Colonic mucosa (tissue), 4 donors: ENCODE data around the gene PPEF2. TPM values are rescaled to one million over a fixed set of nuclear protein-coding genes. Genes with fewer than 3 reads are reported as not detected.

Experiments used
- DNase-seq: peaks from one replicate; pipeline ENCODE4 v3.0.0-alpha.2; 2020
- H3K27ac ChIP-seq: fragments of 200-600 bp; one replicate; pipeline ENCODE4 v1.8.0; 2021
- H3K27me3 ChIP-seq: fragments of 200-600 bp; one replicate; pipeline ENCODE4 v1.8.0; 2021
- H3K36me3 ChIP-seq: fragments of 200-600 bp; one replicate; pipeline ENCODE4 v1.8.0; 2021
- H3K4me1 ChIP-seq: fragments of 200-600 bp; one replicate; pipeline ENCODE4 v1.8.0; 2021; ENCODE audit warnings: mild to moderate bottlenecking
- H3K4me3 ChIP-seq: fragments of 200-600 bp; one replicate; pipeline ENCODE4 v1.8.0; 2021
- H3K9ac ChIP-seq, 2 donors: one replicate each; pipeline ENCODE4 v1.7.0; 2013; ENCODE audit warnings: control low read depth in 2 of 2, low read depth in 2 of 2, low read length in 2 of 2
- H3K9me3 ChIP-seq: fragments of 200-600 bp; one replicate; pipeline ENCODE4 v1.8.0; 2021
- intact Hi-C: fragments of 100-400 bp; cut with DNase I; formaldehyde crosslinking; loops from one replicate; pipeline ENCODE4 v1.14.1; 2022
- total RNA-seq, 2 donors: library from RNA; stranded (reverse); fragmentation: NEBNext Ultra II Directional in 1 of 2; extraction: Animal tissue kit (Norgen Biotek cat#: 25700) in 1 of 2; gene quantifications; one replicate each; pipeline ENCODE4 v1.2.1, GENCODE V29; 2021
- TF ChIP-seq, protein P1 (sequence below): fragments of 200-600 bp; IDR thresholded peaks from one replicate; pipeline ENCODE4 v1.8.0; 2022; ENCODE audit warnings: antibody characterized with exemption, mild to moderate bottlenecking
- donor health status: healthy.
- donor health status: DM: no; HTN: no; CAD: no.
- donor health status: DM: no; HTN: no; CAD: no.

Gene PPEF2
- total RNA-seq, 2 donors from 2014 or later = not detected

DNA sequence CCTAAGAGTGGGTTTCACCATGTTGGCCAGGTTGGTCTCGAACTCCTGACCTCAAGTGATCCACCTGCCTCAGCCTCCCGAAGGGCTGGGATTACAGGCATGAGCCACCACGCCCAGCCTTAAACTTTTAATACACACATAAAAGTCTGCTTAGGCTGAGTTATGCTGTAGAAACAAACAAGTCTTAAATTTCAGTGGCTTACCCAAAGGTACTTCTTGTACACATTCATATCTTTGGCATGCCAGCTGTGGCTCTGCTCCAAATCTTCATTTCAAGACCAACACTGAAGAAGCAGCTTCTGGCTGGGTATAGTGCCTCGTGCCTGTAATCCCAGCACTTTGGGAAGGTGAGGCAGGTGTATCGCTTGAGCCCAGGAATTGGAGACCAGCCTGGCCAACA lies 80.3 kb downstream of the PPEF2 start:
- no peak overlapping the region for H3K9ac ChIP-seq
- no peaks in the 10 kb centered on the region for H3K36me3 ChIP-seq
- H3K4me3 ChIP-seq = no peak overlapping the region
- intact Hi-C loops = no loop called here
- H3K27ac ChIP-seq = no peak overlapping the region
- no peaks in the 10 kb centered on the region for H3K27me3 ChIP-seq
- no peaks in the 10 kb centered on the region for H3K9me3 ChIP-seq
- TF ChIP-seq, protein P1, sequence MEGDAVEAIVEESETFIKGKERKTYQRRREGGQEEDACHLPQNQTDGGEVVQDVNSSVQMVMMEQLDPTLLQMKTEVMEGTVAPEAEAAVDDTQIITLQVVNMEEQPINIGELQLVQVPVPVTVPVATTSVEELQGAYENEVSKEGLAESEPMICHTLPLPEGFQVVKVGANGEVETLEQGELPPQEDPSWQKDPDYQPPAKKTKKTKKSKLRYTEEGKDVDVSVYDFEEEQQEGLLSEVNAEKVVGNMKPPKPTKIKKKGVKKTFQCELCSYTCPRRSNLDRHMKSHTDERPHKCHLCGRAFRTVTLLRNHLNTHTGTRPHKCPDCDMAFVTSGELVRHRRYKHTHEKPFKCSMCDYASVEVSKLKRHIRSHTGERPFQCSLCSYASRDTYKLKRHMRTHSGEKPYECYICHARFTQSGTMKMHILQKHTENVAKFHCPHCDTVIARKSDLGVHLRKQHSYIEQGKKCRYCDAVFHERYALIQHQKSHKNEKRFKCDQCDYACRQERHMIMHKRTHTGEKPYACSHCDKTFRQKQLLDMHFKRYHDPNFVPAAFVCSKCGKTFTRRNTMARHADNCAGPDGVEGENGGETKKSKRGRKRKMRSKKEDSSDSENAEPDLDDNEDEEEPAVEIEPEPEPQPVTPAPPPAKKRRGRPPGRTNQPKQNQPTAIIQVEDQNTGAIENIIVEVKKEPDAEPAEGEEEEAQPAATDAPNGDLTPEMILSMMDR = no peak
- no peak for DNase-seq
- H3K4me1 ChIP-seq = no peaks in the 10 kb centered on the region

DNA sequence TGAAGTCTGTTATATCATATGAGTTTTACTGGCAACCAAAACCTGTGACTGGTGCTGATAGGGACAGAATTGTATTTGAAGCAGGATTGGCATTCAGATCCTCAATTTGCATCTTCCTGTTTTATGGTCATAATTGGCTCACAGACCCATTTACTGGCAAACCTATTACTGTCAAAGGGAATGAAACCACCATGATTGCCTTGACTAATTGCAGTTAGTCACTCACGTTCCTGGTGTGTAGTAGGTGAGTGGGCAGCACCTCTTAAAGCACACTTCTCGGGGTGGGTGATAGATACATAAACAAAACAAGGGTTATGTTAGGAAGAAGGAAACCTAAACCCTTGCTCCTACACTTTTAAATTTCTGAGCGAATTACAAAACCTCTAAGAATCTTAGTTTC lies 81.0 kb downstream of the PPEF2 start:
- no peak overlapping the region for H3K27ac ChIP-seq
- intact Hi-C loops = no loop called here

DNA sequence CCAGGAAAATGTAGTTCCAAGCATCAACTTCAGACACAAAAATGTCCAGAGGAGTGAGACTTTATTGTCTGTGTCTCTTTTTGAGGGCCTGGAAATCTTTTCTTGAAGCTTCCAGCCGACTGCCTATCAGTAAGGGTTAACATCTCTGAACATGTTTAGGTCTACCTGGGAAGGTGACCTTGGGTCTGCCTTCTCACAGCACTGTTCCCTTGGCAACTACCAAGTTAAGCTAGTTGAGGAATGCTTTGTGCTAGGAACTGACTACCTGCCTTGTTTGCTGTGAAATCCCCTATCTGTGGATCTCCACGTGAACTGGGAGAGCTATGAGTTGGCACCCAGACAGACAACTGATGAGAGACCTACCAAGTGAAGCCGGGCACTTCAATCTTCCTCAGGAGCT lies 81.6 kb downstream of the PPEF2 start:
- intact Hi-C loops = no loop called here
- TF ChIP-seq, protein P1 = no peak
- Histone ChIP-seq H3K9me3 (no peaks in the 10 kb centered on the region), H3K27ac (no peak overlapping the region), H3K27me3 (no peaks in the 10 kb centered on the region), H3K4me1 (no peaks in the 10 kb centered on the region), H3K9ac (no peak overlapping the region), H3K4me3 (no peak overlapping the region), H3K36me3 (no peaks in the 10 kb centered on the region)
- DNase-seq = no peak

More for the DNA sequence above, 81.0 kb downstream of the PPEF2 start:
- Histone ChIP-seq H3K36me3 (no peaks in the 10 kb centered on the region), H3K4me3 (no peak overlapping the region), H3K9me3 (no peaks in the 10 kb centered on the region), H3K9ac (no peak overlapping the region), H3K27me3 (no peaks in the 10 kb centered on the region), H3K4me1 (no peaks in the 10 kb centered on the region)
- TF ChIP-seq, protein P1 = no peak
- DNase-seq = no peak

- no peak overlapping the region for H3K27ac ChIP-seq
- H3K4me3 ChIP-seq = no peak overlapping the region
- no peaks in the 10 kb centered on the region for H3K27me3 ChIP-seq
- no peaks in the 10 kb centered on the region for H3K4me1 ChIP-seq
- H3K36me3 ChIP-seq = peaks cover 2% of the 10 kb centered on the region
- intact Hi-C loops = no loop called here
- H3K9me3 ChIP-seq = no peaks in the 10 kb centered on the region
- TF ChIP-seq, protein P1 = no peak
- no peak for DNase-seq
- no peak overlapping the region for H3K9ac ChIP-seq
Observed at GRCh38 chr4:75820197-75820596, 82.1 kb downstream of the PPEF2 start.

DNA sequence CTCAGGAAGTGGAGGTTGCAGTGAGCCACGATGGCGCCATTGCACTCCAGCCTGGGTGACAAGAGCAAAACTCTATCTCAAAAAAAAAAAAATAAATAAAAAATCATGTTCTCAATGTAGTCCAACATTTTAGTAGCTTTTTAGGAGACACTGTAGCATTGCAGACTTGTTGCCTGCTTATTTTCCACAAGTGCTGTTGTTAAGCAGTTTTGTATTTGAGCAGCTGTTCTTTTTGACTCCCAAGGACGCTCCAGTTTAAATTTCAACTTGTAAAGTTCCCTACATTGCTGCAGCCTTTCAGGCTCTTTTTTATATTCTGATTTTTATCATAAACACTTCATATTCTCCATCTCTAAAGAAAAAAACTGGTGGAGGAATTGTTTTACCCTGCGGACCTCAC lies 83.1 kb downstream of the PPEF2 start:
- Histone ChIP-seq H3K9ac (no peak overlapping the region), H3K9me3 (no peaks in the 10 kb centered on the region), H3K4me3 (no peak overlapping the region), H3K27ac (no peak overlapping the region), H3K36me3 (peaks cover 12% of the 10 kb centered on the region), H3K27me3 (no peaks in the 10 kb centered on the region), H3K4me1 (no peaks in the 10 kb centered on the region)
- DNase-seq = no peak
- intact Hi-C loops = no loop called here
- TF ChIP-seq, protein P1 = no peak

- TF ChIP-seq, protein P1 = no peak
- no peak overlapping the region for H3K9ac ChIP-seq
Observed at GRCh38 chr4:75817901-75818300, 84.4 kb downstream of the PPEF2 start.

More at GRCh38 chr4:75817901-75818300, 84.4 kb downstream of the PPEF2 start:
- peaks cover 14% of the 10 kb centered on the region for H3K36me3 ChIP-seq
- intact Hi-C loops = no loop called here
- no peaks in the 10 kb centered on the region for H3K27me3 ChIP-seq
- no peak overlapping the region for H3K27ac ChIP-seq
- no peaks in the 10 kb centered on the region for H3K4me1 ChIP-seq
- no peak overlapping the region for H3K4me3 ChIP-seq
- H3K9me3 ChIP-seq = no peaks in the 10 kb centered on the region
- DNase-seq = no peak
